AG08396 (cell line): ENCODE data around the gene SEPHS1.
A peak's percentile ranks its signal among the peaks of the same experiment; 100 is the strongest.
"Not testable (repeated sequence)": the region's sequence is repeated elsewhere in the genome, so short reads cannot be mapped to it uniquely, and the experiment has no call there.

Experiments used
- DNase-seq: peaks from one replicate; pipeline ENCODE4 v3.0.0; 2012; ENCODE audit warnings: low spot score, mixed read lengths

Gene SEPHS1, protein sequence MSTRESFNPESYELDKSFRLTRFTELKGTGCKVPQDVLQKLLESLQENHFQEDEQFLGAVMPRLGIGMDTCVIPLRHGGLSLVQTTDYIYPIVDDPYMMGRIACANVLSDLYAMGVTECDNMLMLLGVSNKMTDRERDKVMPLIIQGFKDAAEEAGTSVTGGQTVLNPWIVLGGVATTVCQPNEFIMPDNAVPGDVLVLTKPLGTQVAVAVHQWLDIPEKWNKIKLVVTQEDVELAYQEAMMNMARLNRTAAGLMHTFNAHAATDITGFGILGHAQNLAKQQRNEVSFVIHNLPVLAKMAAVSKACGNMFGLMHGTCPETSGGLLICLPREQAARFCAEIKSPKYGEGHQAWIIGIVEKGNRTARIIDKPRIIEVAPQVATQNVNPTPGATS

DNA sequence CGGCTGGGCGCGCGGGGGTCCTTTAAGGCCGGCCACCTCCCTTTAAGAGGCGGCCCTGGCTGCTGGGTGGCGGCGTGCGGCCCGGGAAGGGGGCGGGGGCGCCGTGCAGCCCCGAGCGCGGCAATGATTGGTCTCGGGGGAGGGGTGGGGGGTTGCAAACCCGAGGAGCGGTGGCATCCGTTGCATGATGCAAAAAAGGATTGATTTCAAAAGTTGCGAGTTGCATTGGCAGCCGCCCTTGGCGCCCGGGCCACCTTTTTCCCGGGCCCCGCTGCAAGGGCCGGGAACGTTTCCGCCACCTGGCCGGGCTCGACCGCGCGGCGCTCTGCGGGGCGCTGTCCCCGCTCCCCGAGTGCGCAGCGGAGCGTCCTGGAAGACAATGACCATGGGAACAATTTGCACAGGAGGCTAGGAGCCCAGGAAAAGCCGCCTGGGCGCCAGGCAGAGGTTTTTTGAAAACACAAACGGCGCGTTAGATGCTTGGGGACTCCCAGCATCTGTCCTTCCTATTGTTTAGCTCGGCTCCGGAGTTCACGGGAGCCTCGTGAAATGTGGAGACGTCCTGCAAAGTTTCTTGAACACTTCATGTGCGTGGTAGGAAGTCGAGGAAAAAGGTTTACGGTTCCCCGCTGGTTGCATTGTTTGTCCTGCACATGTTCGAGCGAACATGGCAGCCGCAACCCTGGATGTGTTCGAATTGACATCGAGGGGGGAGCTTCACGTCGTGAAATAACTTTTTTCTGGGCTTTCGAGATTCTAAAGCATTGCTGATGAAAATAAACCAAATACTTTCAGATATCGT, at the start of gene SEPHS1:
Gene SEPHS1 (minus strand): TSS at position 78 of the 802 bp plus-strand sequence. CDS start 3,343 bp downstream, outside the sequence.
- DNase-seq: peak; percentile 88

DNA sequence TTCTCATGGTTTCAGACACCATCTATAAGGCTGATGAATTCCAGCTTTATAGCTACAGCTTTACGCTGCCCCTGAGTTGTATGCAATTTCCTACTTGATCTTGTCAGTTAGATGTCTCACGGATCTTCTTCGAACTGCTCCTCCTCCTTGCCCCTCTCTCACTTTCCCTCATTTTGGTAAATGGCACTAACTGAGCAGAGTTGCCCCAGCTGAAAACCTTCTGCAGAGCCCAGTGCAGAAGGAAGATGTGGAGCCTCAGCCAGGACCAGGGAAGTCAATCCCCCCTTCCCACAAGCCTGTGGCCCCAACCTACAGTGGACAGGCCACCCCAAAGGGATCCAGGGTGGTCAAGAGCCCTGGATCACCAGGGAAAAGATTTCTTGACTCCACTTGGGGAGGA, 49.0 kb upstream of the SEPHS1 start:
- no peak for DNase-seq

DNA sequence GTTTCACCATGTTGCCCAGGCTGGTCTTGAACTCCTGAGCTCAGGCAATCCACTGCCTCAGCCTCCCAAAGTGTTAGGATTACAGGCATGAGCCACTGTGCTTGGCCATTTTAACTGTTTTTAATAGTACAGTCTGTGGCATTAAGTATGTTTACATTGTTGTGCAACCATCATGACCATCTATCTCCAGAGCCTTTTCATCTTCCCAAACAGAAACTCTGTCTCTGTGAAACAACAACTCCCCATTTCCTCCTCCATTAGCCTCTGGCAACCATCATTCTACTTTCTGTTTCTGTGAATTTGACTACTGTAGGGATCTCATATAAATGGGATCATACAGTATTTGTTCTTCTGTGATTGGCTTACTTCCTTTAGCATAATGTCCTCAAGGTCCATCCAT, 48.3 kb upstream of the SEPHS1 start:
- DNase-seq: no peak

DNA sequence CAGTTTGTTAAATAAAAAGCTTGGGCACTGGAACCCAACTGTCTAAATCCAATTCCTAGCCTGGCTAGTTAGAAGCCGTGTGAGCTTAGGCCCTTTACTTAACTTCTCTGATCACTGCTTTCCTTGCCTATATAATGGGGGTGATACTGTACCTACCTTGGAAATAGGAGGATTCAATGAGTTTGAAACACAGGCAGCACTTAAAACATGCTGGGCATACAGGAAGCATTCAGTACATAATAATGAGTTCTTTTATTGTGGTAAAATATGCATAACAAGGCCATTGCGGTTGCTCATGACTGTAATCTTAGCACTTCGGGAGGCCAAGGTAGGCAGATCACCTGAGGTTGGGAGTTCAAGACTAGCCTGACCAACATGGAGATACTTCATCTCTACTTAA, 47.4 kb upstream of the SEPHS1 start:
- no peak for DNase-seq

DNA sequence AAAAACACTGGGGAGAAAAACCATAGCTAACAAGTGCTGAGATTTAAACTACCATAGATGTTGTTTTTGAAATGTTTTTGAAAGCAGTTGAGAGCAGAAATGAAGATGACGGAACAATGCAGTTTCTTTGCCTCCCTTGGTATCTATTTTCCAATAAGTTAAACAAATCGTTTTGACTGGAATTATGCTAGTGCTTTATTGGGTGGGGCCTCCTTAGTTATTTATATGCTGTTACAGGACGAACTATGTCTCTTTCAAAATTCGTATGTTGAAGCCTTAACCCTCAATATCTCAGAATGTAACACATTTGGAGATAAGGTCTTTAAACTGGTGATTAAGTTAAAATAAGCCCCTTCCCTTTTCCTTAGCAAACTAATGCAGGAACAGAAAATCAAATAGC, 45.5 kb upstream of the SEPHS1 start:
- DNase-seq: no peak

DNA sequence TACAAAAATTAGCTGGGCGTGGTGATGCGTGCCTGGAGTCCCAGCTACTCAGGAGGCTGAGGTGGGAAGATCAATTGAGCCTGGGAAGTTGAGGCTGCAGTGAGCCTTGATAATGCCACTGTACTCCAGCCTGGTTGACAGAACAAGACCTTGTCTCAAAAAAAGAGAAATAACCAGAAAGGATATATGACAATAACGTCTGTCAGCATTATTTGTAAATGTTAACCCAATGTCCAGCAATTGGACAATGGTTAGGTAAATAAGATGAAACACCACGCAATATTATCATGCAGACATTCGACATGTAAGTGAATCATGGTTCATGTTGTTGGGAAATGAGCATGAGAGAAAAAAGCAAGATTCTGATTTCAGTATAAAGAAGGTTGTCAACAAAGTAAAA, 44.6 kb upstream of the SEPHS1 start:
- DNase-seq: no peak

DNA sequence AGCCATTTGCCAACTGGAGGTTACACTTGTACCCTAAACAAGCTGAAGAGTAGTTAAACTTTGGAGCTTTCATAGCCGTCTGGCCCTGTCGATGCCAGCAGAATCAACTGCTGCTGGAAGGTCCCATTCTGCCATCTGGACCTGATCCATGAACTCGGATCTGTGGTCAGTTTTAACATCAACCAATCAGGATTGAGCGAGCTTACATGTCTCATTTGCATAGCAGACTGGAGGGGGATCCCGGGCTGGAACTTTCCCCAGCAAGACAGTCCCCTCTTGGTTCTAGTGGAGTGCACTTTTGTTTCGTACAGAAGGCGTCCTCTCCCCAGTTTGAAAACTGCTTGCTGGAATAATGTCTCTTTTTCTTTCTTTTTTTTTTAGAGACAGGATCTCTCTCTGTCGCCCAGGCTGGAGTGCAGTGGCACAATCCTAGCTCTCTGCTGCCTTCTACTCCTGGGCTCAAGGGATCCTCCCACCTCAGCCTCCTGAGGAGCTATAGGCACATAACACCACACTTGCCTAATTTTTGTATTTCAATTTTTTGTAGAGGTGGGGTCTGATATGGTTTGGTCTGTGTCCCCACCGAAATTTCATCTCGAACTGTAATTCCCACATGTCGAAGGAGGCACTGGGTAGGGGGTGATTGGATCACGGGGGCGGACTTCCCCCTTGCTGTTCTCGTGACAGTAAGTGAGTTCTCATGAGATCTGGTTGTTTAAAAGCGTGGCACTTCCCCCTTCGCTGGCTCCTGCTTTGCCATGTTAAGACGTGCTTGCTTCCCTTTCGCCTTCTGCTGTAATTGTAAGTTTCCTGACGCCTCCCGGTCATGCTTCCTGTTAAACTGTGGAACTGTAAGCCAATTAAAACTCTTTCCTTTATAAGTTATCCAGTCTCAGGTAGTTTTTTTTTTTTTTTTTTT, 42.8 kb upstream of the SEPHS1 start:
- no peak for DNase-seq

DNA sequence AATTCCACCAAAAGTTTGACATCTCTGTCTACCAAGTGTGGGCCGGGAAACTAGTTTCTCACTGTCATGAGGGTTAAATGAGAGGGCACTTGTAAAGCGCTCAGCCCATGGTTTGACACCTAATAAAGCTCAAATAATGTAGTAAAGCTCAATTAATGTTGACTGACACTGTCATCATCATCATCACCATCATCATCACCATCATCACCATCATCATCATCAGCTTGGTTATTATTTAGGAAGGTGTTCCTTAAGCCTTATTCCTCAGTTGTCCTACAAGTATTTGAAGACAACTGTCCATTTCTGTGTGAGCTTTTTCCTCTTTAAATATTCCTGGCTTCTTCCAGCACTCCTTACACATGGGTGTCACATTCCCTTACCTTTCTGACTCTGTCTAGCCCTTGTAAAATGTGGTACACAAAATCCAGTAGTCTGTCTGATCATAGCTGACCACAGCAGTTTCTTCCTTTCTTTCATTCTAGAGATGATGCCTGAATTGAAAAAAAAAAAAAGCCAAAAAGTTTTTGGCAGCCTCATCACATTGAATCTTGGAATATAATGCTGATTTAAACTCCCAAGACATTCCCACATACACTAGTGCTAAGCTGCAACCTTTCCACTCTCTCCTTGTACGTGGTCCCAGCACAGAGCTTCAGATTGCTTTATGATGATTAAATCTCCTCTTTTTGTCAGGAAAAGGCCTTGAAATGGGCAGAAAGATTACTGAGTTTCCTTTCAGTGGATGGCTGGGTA, 40.6 kb upstream of the SEPHS1 start:
- DNase-seq: no peak

DNA sequence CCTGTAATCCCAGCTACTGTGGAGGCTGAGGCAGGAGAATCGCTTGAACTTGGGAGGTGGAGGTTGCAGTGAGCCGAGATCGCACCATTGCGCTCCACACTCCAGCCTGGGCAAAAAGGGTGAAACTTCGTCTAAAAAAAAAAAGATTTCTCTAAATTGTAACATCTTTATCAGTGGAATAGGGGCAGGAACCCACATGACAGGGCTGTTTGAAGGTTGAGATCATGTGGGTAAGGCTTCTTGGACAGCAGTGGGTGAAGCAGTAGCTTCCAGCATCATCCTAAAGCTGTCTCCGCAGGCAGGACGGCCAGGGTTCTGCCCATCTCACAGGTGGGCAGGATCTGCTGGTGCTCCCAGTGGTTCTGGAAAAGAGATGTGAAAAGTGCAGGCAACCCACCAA, 37.9 kb upstream of the SEPHS1 start:
- no peak for DNase-seq

DNA sequence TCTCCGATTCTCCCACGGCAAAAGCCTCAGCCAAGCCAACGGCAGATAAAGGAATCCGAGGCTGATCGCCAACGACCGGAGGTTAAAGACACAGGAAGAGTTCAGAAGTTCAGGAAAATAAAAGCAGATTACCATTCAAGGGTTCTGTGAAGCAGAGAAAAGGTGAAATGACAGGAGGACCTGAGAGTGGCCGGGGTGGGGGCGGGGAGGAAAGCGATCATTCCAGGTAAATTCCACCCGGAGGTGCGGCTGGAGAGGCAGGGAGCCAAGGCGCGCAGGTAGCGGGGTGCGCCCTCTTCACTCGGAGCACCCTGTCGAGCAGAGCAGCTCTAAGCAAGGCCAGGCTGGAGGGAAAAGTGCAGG, 35.3 kb upstream of the SEPHS1 start:
- DNase-seq: no peak

DNA sequence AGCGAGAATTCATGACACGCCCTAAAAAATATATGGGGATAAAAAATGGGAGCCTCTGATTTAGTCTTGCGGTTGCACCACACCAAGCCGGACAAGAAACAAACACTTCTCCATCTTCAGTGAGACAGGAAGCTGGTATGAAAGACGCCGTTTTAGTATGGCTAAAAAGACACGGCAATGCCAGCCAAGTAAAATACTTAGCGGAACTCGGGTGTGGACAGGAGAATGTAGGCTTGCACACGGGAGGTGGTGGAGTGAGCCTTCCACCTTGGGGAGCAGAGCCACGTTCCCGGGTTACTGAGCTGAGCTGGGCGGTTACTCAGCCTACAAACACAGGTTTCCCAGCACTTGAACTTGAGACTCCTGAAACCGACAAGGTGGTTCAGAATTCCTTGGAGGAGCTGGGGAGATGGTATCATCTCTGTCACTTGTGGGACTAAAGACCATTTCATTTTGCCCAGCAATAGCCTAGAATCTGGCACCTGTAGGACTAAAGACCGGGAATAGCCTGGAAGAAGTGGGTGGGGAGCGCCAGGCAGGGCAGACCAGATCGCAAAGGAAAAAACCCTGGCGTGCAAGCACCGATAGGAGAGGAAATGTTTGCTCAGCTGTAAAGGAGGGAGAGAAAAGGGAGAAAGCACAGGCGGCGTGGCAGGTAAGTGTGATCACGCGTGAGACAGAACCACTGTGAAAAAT, 34.8 kb upstream of the SEPHS1 start:
- no peak for DNase-seq

DNA sequence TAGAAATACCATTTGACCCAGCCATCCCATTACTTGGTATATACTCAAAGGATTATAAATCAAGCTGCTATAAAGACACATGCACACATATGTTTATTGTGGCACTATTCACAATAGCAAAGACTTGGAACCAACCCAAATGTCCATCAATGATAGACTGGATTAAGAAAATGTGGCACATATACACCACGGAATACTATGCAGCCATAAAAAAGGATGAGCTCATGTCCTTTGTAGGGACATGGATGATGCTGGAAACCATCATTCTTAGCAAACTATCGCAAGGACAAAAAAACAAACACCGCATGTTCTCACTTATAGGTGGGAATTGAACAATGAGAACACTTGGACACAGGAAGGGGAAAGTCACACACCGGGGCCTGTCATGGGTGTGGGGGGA, 31.0 kb upstream of the SEPHS1 start:
- not testable (repeated sequence) for DNase-seq

DNA sequence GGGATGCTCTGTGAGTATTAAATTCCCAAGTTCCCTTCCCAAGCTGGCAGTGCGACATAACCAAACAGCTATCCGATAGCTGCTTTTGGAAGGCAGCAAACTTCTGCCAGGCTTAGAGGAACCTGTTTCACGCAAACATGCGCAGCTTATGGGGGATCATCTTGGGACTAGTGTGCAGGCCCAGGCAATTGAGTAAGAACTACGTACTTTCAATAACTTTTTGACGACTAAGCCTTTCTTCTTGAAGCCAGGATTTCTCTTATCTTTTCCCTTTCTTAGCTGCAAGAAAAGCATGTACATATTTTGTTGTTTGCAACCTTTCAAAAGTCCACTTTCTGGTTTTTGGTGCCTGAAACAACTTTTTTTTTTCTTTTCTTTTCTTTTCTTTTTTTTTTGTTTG, 28.7 kb upstream of the SEPHS1 start:
- no peak for DNase-seq

DNA sequence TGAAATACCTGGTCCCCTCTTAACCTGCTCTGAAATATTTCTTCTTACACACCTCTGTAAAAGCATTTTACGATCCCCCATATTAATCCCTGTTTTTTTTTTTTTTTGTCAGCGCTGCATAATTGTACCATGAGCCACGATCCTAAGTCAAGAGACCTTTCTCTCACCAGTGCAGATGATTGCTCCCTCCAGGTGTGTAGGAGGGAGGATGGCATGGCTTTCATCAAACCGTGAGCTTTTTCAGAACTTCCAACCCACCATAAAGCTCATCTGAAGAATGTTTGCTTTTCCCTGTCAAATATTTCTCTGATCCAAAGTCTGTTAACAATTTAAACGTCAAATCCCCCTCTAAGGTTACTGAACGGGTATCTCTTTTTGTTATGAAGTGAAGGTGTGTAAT, 28.2 kb upstream of the SEPHS1 start:
- no peak for DNase-seq

DNA sequence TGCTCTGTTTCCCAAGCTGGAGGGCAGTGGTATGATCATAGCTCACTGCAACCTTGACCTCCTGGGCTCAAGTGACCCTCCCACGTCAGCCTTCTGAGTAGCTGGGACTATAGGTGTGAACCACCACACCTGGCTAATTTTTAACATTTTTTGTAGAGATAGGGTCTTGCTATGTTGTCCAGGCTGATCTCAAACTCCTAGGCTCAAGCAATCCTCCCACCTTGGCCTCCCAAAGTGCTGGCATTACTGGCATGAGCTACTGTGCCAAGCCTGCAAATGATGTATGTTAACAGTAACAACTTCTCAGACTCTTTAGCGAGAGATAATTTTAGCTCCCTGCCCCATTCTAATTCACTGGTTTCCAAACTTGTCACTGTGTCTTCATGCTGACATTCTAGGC, 27.7 kb upstream of the SEPHS1 start:
- DNase-seq: no peak

DNA sequence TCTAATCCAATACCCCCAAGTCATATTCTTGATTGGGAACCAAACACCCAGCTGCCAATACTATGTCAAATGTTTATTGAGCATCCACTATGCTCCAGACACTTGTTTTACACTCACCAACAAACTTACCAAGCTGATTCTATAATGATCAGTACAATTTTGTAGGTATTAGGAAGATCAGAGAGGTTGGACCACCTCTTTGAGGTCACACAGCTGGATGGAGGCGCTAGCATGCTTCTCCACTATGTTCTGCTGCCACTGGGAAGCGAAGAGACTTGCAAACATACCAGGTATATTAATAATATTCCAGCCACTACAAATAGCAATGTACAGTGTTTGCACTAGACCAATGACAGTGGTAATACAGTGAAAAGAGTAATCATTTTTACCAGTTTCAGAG, 25.6 kb upstream of the SEPHS1 start:
- DNase-seq: no peak

DNA sequence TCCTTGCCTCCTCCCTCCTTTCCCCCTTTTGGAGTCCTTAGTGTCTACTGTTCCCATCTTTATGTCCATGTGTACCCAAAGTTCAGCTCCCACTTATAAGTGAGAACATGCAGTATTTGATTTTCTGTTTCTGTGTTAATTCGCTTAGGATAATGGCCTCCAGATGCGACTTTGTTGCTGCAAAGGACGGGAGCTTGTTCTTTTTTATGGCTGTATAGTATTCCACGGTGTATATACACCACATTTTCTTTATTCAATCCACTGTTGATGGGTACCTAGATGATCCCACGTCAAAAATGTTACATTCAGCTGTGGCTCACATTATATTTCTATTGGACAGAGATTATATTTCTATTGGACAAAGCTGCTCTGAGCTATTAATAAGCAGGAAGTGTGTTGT, 24.4 kb upstream of the SEPHS1 start:
- no peak for DNase-seq

DNA sequence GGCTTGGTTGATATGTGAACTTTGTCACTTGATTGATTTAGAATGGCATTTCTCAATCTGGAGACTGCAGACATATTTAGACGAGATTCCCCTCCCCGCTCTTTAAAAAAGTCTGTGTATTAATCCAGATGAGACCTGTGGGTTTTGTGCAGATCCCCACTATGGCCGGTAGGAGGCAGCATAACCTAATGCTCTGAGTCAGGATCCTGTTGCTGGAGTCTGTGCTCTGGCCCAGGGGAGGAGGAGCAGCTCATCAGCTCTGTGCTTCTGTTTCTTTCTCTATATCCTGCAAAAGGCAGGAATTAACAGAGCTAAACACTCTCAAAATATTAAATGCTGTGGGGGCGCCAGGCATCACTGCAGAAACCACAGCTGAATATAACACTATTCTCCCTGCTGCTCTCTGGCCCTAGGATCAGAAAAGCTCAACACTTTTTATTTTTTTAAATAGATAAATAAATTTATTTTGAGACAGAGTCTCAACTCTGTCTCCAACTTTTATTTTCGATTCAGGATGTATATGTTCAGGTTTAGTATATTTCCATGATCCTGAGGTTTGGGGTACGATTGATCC, 23.9 kb upstream of the SEPHS1 start:
- peak; percentile 92 for DNase-seq

DNA sequence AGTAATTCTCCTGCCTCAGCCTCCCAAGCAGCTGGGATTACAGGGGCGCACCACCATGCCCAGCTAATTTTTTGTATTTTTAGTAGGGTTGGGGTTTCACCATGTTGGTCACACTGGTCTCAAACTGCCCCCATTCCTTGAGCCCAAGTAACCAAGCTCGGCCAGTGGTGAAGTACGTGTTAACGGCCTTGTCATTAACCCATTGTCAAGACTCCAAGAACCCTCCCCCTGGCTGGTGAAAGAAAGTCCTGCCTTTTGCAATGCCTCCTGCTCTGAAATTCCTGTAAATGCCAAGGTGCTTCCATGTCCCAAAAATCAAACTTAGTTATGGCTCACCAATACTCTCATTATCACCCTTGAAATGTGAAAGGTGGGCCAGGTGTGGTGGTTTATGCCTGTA, 18.8 kb upstream of the SEPHS1 start:
- DNase-seq: no peak

DNA sequence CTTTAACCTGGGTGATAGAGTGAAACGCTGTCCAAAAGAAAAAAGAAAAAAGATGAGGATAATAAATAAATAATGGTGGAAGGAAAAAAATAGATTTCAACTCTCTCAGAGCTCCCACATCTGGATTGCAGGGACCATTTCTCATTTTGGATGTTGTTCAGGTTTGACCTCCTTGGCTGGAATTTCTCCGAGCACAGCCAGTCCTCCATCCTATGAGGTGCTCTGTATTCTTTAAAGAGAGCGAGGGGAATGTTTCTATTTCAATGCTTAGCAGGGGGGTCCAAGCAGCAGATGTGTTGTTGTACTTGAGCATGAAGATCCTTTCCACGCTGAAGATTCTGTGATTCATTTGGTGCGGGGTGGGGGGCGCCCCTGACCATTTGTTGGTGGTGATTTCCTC, 17.7 kb upstream of the SEPHS1 start:
- no peak for DNase-seq

DNA sequence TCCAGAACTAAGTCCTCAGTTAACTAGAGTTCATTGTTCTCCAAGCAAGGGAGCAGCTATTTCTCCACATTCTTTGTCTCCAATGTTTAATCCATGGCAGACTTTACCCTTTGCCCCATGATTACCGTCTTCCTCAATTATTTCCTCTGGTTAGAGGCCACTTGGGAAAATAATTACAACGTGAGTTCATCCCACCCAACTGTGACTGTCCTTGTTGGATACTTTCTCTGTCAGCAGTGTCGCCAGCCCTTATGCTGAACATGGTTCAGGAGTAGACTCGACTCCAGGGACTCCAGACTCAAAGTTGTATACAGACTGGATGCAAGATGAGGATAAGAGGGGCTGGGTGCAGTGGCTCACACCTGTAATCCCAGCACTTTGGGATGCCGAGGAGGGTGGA, 17.1 kb upstream of the SEPHS1 start:
- DNase-seq: no peak
